Measurements from ENCODE around the gene EAF1. TPM values are rescaled to one million over a fixed set of nuclear protein-coding genes. Genes with fewer than 3 reads are reported as not detected.

The EAF1 gene
- total RNA-seq, 1 experiment from 2014 or later: 32.1 TPM

GRCh38 chr3:15449489-15450224, 22.3 kb downstream of the EAF1 start:
- H3K4me3 ChIP-seq (replicated peaks in 1 of 2; ENCODE audit: low read depth in 1 of 2, low read length in 2 of 2): no peak overlapping the region
- no peak overlapping the region for H3K27ac ChIP-seq (ENCODE audit: low read depth, low read length)
- no TSS peak for BruUV-seq (replicated peaks)
- no peaks in the 10 kb centered on the region for H4K20me1 ChIP-seq (ENCODE audit: insufficient read depth)
- H3K9me2 ChIP-seq (ENCODE audit: insufficient read depth): no peaks in the 10 kb centered on the region
- H3K4me2 ChIP-seq (ENCODE audit: low read length): no peak overlapping the region
- H3K27me3 ChIP-seq (ENCODE audit: insufficient read depth, low read length): no peaks in the 10 kb centered on the region
- no peaks in the 10 kb centered on the region for H3K4me1 ChIP-seq (ENCODE audit: control insufficient read depth in 1 of 2, insufficient read depth in 2 of 2, low read length in 2 of 2)
- H3K9ac ChIP-seq (ENCODE audit: low read length): no peak overlapping the region
- RAD21 ChIA-PET (ENCODE audit: low non-redundant PET in 1 of 2, low total read pairs in 2 of 2, uncharacterized antibody in 2 of 2, unreplicated experiment in 2 of 2): no interaction called here
- no peaks in the 10 kb centered on the region for H3K9me3 ChIP-seq (ENCODE audit: control insufficient read depth in 1 of 2, insufficient read depth in 1 of 2, low read depth in 1 of 2, low read length in 2 of 2)
- intact Hi-C loops (cut with micrococcal nuclease): no loop called here
- H2AFZ ChIP-seq (ENCODE audit: low read depth, low read length, poor library complexity, severe bottlenecking): no peak overlapping the region
- POLR2A ChIA-PET: no interaction called here
- H3K79me2 ChIP-seq (ENCODE audit: insufficient read depth, low read length): no peaks in the 10 kb centered on the region
- ATAC-seq (no peak), DNase-seq (ENCODE audit: low read depth, low spot score) (no peak)
- TF ChIP-seq CTCF (IDR thresholded peaks at IDR 0.05 in 2 of 3, conservative IDR thresholded peaks at IDR 0.05 in 1 of 3; ENCODE audit: borderline replicate concordance in 1 of 3, insufficient read depth in 1 of 3, low read depth in 2 of 3, low read length in 2 of 3): no peak
- no peak for TF ChIP-seq ATF3 (IDR thresholded peaks at IDR 0.05)
- TF ChIP-seq ELF1 (IDR thresholded peaks at IDR 0.05; ENCODE audit: borderline replicate concordance, low read depth): no peak
- TF ChIP-seq POLR2AphosphoS5 (IDR thresholded peaks at IDR 0.05; ENCODE audit: low read depth, low read length): no peak
- TF ChIP-seq EZH2 (IDR thresholded peaks at IDR 0.05): no peak
- TF ChIP-seq FOSL1 (IDR thresholded peaks at IDR 0.05; ENCODE audit: low read depth): no peak
- H3K36me3 ChIP-seq (ENCODE audit: control insufficient read depth in 1 of 2, insufficient read depth in 2 of 2, low read length in 2 of 2): no peaks in the 10 kb centered on the region
- CTCF ChIA-PET: no interaction called here

Data from HCT116 (cell line).